Activated naive CD4-positive, alpha-beta T cell treated with Interleukin-2 at 50 U/mL for 16 hours (primary cell): ENCODE measurements around the gene SLC17A1.

Source experiments
- DNase-seq: peaks from one replicate; pipeline ENCODE4 v3.0.0-alpha.2; 2020

The SLC17A1 gene, protein sequence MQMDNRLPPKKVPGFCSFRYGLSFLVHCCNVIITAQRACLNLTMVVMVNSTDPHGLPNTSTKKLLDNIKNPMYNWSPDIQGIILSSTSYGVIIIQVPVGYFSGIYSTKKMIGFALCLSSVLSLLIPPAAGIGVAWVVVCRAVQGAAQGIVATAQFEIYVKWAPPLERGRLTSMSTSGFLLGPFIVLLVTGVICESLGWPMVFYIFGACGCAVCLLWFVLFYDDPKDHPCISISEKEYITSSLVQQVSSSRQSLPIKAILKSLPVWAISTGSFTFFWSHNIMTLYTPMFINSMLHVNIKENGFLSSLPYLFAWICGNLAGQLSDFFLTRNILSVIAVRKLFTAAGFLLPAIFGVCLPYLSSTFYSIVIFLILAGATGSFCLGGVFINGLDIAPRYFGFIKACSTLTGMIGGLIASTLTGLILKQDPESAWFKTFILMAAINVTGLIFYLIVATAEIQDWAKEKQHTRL

DNA sequence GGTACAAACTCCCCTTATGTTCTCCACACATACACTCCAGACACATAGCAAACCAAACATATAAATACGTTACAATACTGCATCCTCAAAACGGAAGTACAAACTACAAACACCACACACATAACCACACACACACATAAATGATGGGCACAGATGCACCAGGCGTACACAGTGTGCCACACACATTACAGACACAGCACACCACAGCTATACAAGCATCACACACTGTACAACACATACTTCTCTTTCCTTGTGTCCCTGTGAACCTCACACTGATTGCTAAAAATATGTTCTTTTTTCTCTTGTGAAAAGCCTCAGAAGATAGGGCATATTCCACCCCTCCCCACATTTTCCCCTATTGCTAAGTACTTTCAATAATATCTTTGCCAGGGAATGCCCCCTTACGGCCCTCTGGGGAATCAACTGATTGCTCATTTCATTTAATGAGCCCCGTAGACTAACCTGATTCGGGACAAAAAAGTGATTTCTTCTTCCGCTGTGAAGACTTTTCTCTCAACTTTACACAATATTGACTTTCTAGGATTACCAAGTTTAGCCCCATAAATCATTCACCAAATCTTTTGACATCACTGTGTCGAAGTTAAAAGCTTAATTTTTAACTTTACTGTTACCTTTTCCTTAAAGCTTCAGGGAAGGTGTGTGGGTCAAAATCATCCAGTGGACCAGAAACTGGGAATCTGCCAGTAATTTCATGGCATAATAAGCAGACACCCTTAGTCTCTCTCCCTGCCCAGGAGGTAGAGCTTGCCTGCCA, at the start of gene SLC17A1:
TSS of gene SLC17A1 (minus strand) at position 521 of the 775 bp plus-strand sequence. CDS start 1,495 bp downstream, outside the sequence.
- no peak for DNase-seq

DNA sequence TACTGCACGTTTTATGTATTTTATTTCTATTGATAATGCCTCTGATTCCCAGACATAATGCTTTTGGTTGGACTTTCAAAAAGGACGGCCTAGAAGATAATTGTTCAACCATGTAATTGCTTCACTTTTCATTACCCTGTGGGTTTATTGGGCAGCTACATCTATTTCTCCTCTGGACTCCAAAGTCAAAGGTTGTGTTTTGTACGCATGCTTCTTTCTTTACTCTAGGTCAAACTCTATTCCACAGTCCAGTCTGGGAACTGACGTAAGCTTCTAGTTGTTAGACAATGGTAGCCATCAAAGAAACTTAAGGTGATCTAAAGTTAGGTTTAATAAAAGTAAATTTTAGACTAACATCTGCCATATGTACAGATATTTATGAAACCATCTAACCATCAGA, 48.7 kb upstream of the SLC17A1 start:
- no peak for DNase-seq

DNA sequence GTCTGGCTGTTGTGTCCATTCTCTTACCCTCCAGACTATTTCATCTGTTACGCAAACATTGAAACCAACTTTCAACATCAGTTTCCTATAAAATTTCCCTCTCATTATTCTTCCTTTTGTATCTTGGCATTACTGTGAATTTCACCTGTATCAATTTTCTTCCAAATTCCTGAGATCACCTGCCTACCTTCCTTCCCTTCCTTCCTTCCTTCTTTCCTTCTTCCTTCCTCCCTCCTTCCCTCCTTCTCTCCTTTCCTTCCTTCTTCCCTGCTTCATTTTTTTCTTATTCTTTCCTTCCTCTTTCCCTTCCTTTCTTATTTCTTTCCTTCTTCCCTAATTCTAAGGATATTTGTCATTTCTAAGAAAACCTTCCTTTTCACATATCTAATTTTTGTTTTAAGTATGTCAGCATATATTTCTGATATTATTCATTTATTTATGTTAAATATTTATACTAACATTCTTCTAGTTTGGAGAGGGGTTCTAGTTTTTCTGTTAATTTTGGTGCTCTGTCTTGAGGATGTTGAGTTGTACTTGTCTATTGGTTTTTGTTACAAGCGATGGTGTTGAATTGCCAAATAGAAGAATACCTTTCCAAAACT, 47.0 kb upstream of the SLC17A1 start:
- no peak for DNase-seq

DNA sequence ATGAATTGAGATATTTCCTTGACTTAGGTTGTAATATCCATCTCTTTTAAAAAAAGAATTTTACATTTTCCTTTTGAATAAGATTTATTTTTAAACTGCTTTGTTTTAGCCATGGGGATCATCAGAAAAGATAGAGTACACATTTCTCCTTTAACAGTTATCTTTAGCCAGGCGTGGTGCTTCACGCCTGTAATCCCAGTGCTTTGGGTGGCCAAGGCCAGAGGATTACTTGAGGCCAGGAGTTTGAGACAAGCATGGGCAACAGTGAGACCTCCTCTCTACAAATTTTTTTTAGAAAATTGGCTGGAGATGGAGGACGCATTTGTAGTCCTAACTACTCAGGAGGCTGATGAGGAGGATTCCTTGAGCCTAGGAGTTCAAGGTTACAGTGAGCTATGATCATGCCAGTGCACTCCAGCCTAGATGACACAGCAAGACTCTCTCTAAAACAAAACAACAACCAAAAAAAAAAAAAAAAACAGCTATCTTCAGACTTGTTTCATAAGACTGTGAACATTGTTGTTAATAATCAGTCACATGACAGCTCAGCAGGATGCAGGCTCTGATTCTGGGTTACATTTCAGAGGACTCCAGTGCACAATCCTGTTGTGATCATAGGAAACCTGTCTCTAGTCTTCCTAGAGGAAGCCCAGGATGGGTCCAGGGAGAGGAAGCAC, 44.2 kb upstream of the SLC17A1 start:
- DNase-seq = no peak

DNA sequence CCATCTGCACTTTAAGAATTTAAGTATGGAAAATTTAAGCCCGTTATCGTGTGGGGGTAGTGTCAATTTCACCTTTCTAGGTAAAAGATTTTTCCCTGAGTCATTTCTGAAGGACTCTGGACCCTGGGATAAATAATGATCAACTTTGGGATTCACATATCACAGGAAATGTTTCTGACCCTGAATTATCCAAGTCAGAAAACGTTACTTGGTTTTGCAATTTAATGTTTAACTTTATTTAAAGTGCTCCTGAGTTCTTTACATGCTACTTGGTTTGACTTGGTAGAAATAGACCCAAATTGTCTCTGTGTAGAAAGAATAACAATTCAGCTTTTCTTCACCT, 43.7 kb upstream of the SLC17A1 start:
- no peak for DNase-seq

DNA sequence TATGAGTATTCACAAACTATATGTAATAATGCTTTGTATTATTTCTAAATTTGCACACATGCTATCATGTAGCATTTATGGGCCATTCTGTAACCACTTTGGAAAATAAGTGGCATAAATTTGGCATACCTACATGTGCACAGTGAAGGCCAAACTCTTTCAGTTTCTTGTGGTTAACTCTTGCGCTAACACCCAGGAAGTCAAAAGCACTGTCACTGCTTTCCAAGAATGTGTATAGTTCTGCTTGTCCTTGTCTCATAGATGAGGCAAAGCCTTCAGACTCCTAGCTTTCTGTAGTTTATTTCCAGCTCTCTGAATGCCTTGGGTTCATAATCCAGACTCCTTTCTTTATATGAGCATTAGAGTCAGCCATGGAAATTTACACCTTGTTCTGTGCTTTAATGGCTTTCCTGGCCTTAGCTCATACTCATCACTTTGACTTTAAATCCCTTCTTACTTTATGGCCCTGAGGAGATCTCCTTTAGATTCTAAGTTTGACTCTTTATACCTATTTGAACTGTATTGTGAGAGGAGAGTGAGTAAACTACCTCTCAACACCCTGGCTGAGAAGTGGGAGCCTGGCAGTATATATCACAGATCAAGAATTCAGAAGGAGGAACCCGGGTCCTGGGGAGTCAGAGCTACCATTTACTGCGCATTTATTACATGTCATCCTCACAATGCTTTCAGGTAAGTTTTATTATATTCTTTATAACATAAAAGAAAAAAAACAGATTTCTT, 43.1 kb upstream of the SLC17A1 start:
- no peak for DNase-seq

DNA sequence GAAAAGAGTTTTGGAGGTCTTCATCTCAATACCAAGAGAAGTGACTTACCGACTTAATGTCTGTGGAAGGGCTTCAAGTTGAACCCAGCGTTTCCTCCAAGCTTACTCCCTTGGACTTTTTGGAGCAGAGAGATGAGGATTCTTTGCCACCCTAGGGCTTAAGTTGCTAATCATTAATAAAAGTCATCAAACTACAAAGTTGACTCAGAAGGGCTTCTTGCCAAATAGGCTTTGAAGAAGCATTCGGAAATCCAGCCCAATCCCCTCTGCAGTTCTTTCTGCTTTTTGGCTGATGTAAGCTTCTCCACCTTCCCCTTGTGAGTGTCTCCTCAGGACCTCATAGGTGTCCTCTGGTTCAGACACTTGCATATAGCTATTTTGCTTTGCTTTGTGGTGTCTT, 42.3 kb upstream of the SLC17A1 start, which contains the start of gene SLC17A3:
TSS of gene SLC17A3 (minus strand) at position 126 of the 400 bp plus-strand sequence. CDS start 5,856 bp downstream, outside the sequence.
- no peak for DNase-seq

DNA sequence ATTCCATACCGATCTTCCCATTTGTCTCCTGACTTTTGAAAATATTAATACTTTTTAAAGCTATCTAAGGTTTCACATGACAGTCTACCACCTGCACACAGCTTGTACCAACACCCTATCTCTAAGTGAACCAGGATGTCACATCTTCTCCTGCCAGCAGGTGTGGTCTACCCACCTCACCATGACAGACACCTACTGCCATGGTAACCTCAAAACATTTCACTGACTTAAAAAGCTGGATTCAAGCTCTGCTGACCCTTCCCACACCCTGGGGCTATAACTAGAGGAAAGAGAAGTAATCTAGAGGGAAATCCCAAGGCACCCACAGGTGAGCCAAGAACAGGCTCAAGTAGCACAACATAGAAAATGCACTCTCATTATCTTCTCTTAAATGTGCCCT, 41.0 kb upstream of the SLC17A1 start:
- DNase-seq = no peak

DNA sequence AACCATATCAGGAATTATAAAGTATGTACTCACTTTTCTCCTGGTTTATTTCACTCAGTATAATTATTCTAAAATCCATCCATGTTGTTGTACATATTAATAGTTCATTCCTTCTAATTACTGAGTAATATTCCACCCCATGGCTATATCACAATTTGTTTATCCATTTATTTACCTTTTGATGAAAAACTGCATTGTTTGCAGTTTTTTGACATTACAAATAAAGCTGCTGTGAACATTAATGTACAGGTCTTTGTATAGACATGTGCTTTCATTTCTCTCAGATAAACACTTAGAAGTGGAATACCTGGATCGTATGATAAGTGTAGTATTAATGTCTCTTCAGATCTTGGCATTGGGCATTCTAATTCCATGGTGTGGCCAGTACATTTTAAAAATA, 38.0 kb upstream of the SLC17A1 start:
- no peak for DNase-seq

DNA sequence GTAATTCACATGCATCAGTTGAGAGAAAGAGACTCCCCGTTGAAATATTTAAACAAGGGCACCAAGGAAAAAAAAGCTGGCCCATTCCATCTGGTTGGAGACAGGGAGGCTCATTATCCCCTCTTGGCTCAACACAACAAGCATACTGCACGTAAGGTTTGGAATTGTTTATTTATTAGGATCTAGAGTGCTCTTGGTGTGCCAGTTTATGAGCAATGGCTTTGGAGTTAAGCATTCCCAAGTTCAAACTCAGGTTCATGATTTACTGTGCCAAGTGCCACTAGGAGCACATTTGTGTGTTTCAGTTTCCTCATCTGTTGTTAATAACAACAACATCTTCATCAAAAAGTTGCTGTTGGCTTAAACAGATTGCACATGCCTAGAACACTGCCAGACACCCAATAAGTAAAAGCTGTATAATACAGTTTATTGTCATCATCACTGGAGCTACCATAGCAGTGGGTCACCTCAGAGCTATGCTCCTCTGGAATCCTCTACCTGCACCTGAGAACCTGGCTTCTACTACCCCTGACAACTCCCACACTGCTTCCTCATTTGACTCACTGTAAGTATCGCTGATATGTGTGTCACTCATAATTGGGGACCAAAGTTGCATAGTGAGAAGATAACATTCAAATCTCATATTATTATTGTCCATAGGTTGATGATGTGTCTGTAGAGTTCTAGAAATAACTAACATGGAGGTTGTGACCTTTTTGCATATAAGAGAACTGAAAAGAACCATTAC, 36.8 kb upstream of the SLC17A1 start:
- DNase-seq = no peak

DNA sequence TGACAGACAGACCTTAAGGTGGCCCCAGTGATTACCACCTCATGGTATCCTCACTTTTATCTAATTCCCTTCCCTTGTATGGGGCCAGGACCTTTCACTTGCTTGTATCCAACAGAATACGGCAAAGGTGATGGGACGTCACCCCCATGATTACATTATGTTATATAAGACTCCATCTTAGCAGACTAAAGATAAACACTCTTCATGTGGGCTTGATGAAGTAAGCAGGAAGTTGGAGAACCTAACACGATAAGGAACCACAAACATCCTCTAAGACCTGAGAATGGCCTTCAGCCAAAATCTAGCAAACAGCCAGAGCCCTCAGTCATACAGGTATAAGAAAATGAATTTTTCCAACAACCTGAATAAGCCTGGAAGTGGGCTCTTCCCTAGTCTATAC, 34.2 kb upstream of the SLC17A1 start:
- no peak for DNase-seq

DNA sequence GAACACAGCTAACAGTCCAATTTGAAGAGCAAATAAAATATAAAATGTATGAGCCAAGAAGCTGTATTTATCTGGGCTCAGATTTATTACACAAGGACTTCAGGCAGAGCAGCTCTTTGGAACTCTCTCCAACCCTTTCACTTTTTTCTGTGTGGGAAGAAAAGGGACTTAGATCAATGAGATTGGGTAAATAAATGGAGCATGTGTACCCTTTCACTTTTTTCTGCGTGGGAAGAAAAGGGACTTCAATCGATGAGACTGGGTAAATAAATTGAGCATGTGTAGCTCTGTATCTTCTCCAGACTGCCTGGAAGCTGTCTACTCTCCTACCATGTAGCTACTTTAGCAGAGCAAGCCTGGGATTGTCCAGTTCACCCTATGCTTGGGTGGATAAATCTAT, 31.5 kb upstream of the SLC17A1 start:
- DNase-seq = no peak

DNA sequence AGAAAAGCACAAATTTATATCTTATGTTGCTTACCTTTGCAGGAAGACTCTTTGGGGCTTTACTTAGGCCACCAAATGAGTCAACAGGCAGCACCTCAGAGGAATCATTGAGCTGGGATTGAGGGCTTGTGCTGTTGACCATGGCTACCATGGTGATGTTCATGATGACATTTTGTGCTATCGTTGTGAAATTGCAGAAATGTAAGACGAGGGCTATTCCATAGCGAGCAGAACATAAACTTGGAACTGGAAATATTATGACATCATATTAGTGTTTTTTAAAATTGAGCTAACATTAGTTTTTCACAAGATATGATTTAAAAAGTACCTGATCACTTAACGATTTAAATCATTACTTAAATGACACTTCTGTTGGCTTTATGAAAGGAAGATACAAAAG, 30.3 kb upstream of the SLC17A1 start:
- DNase-seq = no peak

DNA sequence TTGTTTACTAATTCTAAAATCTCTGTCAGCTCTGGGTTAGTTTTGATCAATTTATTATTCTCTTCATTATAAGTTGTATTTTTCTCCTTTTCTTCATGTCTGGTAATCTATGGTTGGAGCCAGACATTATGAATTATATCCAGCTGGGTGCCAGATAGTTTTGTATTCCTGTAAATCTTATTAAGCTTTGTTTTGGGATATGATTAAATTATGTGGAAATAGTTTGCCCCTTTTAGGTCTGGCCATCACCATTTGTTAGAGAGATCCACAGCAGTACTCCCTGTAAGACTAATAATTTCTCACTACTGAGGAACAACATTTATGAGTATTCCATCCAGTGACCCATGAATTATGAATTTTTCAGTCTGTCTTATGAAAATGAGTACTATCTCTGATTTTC, 20.9 kb upstream of the SLC17A1 start:
- DNase-seq = no peak

DNA sequence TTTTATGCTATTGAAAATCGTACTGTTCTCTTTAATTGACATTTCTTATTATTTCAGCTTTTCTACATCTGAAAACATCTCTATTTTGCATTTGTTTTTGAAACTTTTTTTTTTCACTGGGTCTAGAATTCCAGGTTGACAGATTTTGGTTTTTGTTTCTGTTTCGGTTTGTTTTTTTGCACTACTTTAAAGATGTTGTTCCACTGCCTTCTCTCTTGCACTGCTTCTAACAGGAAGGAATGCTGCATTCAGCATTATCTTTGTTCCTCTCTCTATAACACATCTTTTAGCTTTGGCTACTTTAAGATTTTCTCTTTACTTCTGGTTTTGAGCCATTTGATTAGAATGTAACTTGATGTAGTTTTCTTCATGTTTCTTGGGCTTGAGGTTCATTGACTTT, 20.1 kb upstream of the SLC17A1 start:
- DNase-seq = no peak

DNA sequence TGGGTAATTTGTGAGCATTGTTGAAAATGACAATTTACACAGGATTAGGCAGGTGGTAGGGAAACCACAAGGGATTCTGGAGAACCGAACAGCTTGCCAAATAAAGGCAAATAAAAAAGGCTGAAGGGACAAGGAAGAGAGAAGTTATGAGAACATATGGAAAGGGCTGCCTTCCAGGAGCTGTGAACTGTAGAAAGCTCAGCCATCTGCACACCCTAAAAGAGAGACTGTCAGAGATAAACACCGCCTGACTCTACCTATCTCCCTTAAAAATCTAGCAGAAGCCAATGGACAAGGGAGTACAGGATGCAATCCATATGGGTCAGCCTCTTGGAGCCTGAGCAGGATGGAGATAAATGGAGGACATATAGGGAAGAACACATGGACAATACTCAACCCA, 12.7 kb upstream of the SLC17A1 start:
- no peak for DNase-seq

DNA sequence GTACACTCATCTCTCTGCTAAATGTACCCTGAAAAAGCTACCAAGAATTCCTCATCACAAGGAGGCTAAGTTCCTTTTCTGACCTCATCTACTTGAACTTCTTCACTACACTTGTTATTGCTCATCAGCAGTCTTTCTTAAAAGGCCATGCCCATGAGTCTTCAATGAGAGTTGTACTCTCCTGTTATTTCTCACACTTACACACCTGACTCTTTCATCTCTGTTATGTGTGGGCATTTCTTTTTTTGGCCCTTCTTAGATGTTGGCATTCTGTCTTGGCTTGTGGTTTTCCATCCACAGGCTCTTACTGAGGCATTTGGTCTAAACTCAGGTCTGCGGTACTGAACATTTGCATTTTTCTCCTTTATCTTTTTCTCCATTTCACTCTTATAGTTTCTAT, 10.7 kb upstream of the SLC17A1 start:
- no peak for DNase-seq

DNA sequence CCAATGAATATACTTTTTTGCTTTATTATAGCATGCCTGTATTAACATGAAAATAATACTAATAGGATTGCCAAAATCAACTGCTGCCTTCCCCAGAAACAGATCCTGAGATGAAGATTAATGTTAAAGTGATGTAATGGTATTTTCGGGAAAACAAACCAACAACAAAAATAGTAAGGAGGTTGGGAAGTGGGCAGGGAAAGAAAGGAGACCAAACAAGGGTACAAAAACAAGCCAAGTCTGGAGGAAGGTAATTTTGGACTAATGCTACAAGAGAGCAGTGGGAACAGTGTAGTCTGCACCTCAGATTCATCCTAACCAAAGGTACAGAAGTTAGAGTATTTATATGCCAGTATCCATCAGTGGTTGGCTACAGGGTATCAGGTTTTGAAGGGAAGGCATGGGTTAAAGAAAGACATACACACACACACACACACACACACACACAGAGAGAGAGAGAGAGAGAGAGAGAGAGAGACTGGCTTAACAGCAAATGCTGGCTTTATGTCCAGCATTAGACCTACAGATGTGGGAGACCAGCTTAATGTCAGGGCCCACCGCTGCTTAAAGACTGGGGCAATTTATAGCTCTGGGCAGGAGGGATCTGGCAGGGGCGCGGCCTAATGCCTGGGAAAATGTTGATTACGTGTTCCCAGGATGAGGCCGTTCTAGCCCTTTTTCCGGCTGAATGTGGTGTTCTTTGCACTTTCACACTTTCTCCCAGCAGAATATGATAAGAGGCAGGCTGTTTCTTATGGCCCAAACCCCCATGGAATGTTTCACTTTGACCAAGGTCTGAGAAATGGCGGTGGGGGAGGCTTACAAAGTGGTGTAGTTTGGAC, 3.8 kb upstream of the SLC17A1 start:
- no peak for DNase-seq

DNA sequence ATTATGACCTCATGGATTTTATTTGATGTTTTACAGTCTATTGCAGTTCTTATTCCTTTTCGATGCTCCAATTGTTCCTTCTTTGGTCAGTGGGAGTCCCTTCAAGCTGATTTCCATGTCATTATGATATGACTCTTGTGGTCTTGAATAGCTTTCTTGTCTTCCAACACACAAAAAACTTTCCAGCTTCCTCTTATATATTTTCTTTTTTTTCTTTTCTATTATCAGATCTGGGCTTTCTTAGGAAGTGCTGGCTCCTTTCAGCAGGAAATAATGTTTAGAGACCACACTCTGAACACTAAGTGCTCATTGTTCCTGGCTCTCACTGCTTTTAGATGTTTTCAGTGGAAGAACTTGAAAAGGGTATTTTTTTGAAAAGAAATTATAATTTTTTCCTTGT, 3.1 kb upstream of the SLC17A1 start:
- DNase-seq = no peak

DNA sequence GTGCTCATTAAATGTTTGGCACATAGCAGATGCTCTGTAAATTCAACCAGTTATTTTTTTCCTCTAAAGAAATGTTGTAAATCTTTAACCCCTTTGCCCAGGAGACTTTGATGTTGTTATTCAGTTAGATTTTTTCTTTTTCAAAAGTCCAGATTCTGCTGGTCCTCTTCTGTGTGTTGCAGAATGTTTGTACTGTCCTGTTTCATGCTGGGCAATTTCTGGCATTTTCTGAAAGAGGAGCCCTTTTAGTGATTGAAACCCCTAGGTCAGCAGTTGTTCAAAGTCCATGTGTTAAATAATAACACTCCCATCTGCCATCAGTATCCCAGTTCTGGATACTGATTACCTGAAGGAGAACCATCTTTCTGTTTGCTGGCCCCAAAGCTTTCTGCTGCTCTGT, 1.3 kb upstream of the SLC17A1 start:
- no peak for DNase-seq

DNA sequence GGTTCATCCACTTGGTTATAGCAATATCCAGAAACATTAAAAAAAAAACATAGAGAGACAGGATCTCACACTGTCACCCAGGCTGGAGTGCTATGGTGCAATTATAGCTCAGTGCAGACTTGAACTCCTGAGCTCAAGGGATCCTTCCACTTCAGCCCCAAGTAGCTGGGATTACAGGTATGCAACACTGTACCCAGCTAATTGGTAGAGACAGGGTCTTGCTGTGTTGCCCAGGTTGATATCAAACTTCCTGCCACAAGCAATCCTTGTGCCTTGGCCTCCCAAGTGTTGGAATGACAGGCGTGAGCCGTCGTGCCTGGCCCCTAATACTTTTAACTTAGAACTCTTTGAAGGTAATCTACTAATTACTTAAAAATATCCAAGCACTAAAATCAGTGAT, 818 bp upstream of the SLC17A1 start:
- DNase-seq = no peak
